CD4-positive, alpha-beta T cell treated with Interleukin-6 at 100 ng/mL for 8 hours (primary cell): ENCODE results near the gene CBLL2.
"Not testable (repeated sequence)": the region's sequence is repeated elsewhere in the genome, so short reads cannot be mapped to it uniquely, and the experiment has no call there.

ENCODE experiments used
- DNase-seq: peaks from one replicate; pipeline ENCODE4 v3.0.0-alpha.2; 2020; ENCODE audit warnings: mixed read lengths, low spot score

CBLL2 gene, protein sequence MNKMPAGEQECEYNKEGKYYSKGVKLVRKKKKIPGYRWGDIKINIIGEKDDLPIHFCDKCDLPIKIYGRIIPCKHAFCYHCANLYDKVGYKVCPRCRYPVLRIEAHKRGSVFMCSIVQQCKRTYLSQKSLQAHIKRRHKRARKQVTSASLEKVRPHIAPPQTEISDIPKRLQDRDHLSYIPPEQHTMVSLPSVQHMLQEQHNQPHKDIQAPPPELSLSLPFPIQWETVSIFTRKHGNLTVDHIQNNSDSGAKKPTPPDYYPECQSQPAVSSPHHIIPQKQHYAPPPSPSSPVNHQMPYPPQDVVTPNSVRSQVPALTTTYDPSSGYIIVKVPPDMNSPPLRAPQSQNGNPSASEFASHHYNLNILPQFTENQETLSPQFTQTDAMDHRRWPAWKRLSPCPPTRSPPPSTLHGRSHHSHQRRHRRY

DNA sequence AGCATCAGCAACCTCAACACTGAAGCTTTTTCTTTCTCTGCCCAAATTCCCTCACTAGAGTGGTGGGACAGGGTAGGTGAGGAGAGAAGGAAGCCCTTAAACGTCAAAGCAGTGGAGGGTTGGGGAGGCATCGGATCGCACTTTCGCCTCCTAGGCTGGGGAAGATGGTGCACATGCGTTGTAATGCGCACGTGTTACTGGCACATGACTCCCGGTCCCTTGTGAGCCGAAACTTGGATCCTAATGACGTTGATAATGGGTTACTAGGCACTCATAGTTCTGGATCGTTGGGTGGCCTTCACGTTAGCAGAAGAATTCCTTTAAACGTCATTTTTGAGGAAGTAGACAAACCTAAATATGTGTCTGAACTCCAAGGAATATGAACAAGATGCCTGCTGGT is at the start of gene CBLL2:
Gene CBLL2 (plus strand): TSS at position 301 of the 400 bp plus-strand sequence. CDS start 79 bp downstream, at position 380.
- DNase-seq = no peak

DNA sequence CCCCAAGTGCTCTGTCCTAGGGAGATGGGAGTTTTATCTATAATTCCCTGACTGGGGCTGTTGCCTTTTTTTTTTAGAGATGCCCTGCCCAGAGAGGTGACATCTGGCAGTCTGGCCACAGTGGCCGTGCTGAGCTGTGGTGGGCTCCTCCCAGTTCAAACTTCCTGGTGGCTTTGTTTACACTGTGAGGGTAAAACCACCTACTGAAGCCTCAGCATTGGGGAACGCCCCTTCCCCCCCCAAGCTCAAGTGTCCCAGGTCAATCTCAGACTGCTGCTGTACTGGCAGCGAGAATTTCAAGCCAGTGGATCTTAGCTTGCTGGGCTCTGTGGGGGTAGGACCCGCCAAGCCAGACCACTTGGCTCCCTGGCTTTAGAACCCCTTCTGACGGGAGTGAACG is 38.3 kb upstream of the CBLL2 start:
- no peak for DNase-seq

DNA sequence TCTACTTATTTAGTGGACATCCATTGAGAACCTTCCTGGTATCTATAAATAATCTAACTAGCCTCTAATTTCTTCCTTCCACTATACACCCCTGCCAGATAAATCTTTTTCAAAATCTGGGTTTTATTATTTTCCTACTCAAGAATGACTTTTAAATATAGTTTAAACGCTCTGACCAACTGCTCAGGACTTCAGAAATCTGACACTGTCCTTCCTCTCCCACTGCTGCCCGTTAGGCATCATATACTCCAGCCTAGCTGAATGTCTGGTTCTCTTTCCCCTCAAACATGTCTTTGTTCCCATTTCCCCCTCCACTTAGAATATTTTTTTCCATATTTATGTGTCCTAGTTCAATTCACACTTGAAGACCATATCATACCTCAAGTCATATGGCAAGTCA is 35.2 kb upstream of the CBLL2 start:
- DNase-seq = no peak

DNA sequence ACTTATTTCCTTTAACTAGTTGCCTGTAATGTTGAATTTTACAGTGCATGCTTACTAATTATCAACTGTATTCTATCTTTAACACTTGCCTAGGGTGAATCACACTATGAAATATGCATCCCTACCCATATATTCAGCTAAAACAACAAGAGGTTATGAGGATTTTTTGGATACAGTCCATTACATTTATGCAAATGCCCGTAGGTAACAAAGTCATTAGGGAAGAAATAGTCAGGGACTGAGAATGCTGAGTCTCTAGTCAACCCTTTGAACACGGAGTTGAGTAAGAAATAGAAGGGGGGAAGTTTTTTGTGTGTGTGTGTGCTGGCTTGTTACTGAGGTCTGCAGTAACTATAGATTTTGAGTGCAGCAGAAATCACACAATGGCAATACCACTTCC is 26.1 kb upstream of the CBLL2 start:
- no peak for DNase-seq

DNA sequence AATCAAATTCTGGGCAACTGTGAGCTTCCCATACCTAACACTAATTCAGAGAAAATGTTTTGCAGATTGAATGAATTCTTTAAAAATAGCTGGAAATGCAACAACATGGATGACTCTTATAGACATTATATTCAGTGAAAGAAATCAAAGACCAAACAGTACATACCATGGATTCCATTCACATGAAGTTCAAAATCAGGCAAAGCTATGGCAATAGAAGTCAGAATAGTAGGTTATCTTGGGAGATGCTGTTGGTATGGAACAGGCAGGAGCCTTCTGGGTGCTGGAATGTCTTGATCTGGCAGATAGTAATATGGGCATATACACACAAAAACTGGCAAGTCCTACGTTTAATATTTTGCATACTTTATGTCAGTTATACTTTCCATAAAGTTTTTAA is 25.5 kb upstream of the CBLL2 start:
- no peak for DNase-seq

DNA sequence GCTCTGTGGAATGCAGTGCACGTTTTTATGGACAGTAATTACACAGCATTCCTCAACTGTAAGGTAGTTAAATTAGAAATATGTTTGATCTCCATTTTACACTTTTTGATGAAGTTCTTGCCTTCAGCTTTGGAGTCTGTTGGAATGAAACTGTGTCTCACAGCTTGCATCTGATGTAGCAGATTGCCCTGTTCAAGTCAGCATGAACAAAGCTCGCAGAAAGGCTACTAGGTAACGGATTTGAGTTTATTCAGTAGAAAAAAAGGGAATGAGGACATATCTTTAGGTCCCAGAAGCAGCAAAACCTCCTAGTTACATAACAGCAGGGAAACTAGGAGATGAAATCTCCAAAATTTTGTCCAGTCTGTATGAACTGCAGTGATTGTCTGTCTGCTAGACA is 24.3 kb upstream of the CBLL2 start:
- DNase-seq = no peak

DNA sequence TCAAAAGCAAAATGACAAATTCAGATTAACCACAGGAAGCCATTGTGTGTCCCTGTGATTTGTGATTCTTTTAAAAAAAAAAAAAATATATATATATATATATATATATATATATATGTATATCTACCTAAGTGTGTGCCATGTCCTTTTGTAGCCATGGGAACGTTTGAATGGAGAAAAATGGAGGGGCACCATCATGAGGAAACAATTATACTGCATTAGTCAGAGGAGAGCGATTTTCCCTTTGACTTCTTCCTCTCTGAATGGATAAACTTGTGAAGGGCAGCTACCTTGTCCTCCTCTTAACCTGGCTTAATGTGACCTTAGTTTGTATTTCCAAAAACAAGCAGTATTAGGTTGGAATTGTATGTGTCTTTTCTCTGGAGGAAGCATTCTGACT is 23.3 kb upstream of the CBLL2 start:
- DNase-seq = no peak

DNA sequence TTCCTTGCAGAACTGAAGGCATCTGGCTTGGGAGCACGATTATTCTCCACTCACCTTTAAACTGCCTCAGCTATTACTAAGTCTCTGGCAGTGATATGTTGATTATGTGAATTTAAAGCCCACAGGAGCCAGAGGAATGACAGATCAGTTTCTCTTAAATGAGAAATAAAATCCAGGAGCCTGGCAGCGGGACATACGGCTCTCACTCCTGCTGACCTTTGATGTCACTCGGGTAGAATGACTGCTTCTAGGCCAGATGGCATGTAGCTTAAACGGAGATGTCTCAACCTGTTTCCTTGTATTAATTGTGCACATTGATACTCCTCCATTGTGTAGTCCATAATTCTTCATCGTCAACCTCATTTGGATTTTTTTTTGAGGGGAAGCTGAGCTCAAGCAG is 4.0 kb upstream of the CBLL2 start:
- DNase-seq = no peak

DNA sequence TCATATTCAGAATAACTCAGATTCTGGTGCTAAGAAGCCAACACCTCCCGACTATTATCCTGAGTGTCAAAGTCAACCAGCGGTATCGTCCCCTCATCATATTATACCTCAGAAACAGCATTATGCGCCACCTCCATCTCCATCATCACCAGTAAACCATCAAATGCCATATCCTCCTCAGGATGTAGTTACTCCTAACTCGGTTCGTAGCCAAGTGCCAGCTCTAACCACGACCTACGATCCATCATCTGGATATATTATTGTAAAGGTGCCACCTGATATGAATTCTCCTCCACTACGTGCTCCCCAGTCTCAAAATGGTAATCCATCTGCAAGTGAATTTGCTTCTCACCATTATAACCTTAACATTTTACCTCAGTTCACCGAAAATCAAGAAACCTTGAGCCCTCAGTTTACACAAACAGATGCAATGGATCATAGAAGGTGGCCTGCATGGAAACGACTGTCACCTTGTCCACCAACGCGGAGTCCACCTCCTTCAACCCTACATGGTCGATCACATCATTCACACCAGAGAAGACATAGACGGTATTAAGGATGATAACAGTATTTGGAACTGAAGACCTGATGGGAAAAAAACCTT is 1.1 kb downstream of the CBLL2 start:
- no peak for DNase-seq

DNA sequence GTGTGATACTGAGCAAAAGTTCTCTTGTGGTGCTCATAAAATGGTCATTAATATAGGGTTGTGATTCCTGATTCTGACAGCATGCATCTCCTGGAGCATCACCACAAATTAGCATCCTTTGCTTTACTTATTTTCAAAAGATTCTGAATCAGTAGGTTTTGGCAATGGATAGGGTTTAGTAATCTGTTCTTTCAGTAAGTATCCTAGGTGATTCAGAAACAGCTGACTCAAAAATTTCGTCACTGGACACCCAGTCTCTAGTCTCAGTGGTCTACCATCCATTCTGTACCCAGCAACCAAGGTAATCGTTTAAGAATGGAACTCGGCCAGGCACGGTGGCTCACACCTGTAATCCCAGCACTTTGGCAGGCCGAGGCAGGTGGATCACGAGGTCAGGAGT is 4.1 kb downstream of the CBLL2 start:
- no peak for DNase-seq

DNA sequence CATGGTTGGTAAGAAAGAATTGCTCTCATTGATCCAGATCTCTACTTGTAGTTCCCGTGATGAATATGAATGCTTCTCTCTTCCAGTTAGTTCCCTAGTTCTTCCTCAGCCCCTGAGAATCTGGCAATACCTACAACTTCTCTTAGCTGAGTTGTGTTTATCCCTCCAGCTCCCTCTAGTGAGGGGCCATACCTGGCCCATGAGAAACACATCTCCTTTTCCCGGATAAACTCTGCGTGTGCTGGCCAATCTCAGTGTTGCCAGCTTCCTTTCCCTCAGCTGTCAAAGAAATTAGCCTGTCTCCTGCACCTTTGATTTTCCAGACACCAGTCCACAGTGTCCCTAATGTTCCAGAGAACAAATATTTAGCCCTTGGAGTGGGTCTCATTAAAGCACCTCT is 5.7 kb downstream of the CBLL2 start:
- no peak for DNase-seq

DNA sequence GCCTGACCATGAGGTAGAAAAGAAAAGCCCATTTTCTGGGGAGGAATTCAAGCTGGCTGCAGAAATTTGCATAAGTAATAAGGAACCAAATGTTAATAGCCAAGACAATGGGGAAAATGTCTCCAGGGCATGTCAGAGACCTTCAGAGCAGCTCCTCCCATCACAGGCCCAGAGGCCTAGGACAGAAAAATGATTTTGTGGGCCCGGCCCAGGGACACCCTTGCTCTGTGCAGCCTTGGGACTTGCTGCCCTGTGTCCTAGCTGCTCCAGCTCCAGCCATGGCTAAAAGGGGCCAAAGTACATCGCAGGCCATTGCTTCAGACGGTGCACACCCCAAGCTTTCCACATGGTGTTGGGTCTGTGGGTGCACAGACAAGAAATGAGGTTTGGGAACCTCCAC is 16.5 kb downstream of the CBLL2 start:
- DNase-seq = not testable (repeated sequence)

DNA sequence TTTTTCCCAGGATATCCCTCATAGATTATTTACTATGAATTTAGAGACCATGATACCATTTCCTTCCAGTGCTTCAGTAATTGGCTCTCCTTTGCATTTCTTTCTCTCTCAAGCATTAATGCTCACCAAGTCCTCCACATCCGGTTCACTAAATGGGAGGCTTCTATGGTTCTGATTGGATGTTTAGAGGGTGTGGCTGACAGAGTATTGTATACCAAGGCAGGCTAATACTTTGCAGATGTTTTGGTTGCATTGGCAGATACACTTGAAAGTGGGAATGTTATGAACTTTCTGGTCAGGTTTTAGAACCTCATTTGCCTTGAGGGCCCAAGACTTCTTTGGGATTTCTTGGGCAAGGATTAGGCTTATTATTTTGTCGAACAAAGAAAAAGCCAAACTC is 24.2 kb downstream of the CBLL2 start:
- DNase-seq = no peak

DNA sequence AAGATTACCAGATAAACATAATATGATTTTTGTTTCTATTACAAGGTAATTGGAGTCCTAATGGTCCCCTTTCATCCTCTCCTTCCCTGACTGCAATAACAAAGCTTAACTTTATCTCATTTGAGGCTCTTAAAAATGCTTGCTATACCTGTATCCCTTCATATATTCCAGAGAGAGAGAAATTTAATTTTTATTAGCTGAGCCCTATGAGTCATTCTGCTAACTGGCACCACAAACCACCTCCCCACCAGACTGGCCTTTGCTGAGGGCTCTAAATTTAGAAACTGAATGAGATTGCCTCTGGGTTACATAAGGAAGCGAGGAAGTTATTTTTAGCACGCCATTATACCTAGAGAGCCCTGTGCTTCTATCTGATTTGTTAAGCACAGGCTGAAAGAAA is 27.4 kb downstream of the CBLL2 start:
- DNase-seq = no peak

DNA sequence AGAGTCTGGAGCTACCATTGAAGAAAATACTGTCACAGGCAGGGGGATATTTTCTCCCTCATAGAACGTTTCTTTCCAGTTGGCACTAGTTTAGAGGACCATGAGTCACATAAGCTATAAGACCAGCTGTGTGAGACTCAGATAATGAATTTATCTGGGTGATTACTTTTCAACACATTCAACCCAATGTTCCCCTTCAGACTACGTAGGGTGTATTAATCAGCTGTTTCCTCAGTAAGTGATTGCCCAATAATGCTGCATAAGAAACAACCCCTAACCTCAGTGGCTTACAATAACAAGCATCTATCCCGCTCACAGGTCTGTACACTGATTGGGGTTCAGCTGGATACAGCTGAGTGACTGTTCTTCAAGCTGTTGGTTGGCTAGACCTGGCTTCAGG is 38.1 kb downstream of the CBLL2 start:
- no peak for DNase-seq

DNA sequence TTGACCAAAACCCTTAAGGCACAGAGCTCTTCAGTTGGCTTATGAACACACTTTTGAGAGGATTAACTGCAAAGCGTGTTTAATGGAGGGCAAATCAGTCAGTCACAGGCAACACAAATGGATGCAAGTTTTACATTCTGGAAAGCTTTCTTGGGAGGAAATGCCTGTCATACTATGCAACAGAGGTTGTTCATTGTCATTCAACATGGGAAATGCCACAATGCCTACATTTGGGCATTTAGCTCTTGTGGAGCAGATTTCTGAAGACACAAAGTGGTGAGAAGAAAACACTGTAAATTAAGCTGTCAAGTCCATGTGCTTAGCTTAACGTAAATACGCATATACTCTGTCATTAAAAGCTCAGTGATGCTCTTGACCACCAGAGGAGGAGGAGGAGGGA is 41.1 kb downstream of the CBLL2 start:
- DNase-seq = no peak

DNA sequence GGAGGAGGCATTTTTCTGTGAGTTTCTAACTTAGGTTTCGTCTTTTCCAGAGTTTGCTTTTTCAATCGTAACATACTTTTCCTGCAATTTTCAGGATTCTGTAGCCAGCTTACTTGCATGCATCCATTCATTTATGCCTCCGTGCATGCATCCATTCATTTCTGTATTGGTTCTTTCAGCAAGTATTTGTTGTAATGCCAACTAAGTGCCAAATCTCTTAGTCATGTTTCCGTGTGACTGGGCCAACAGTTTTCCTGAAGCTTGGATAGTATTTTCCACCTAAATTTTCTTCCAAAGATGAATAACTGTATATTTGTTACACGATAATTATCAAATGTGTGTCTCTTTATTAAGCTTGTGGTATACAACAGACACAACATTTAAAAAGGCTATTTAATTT is 41.5 kb downstream of the CBLL2 start:
- DNase-seq = no peak

DNA sequence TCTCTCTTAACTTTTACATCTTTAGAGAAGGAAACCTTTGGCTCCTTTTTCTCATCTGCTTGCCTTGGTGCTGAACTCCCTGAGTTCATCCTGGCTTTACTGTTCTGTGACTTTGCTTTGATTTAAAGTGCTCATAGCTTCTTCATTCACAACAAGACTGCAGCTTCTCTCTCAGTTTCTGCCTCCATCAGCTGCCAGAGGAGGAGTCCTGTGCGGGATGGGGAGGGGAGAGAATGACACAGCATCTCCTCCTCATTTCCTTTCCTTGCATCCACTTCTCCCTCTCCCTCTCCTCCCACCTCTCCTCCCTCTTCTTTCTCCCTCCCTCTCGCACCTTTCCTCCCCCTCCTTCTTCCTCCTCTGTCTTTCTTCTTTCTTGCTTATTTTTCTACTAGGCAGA is 42.0 kb downstream of the CBLL2 start:
- DNase-seq = no peak

DNA sequence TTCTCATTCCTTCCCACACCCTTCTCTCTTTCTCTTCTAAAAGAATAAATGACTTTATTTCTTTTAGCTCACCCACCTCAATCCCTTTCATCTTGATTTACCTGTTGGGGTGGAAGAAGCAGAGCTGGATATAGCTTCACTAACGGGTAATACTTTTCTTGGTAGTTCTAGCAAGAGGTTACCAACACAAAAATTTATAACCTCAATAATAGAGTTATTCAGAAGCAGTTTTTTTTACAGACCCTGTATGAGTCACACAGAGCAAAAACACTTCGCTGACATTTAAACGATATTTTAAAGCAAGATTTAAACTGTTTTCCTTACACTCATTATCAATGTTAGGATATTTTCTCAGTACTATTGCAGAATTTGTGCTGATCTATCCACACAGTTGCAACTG is 42.4 kb downstream of the CBLL2 start:
- no peak for DNase-seq

DNA sequence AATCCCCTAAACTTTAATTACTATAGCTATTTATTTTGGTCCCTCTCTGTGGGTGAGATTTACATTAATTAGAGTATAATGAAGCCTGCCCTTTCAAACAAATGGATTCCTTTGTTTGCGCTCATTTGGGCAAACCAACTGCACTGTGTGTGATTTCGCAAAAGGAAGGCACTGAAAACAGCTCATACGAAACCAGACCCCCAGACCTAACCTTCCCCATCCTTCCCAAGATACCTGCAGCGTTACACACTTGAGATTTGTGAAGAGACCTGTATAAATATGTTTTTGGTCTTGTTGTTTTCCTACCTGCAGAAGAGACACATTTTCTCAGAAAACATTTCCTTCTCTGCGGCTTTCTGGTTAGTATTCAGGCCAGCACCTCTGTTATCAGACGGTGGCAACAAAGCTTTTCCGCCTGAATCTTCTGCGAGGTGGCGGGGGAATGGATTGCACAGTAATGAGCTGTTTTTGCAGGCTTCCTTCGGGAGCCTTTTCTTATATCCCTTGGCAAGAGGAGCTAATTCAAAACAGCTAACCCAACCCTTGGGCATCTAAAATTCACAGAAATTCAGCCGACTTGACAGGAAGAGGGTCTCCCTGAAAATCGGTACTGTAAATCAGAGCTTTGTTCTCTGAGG is 47.6 kb downstream of the CBLL2 start:
- no peak for DNase-seq

DNA sequence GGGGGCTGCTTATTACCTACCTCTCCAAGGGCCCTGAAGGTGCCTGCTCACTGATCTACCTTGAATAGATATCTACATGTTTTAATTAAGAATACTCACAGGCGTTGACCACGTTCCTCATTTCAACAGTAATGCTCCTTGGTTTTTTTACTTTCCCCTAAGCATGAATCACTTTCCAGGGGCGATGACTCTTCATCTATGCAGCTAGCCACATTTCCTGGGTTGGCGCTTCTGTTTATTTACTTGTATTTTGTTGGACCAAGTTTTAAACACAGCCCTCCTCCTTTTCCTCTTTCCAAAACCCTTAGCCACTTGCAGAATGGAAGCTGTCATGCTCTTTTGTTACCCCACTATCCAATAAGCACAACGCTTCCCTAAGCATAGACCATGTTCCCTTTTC is 50.8 kb downstream of the CBLL2 start:
- no peak for DNase-seq
